Measurements from ENCODE around the gene EEF1A2.

DNA sequence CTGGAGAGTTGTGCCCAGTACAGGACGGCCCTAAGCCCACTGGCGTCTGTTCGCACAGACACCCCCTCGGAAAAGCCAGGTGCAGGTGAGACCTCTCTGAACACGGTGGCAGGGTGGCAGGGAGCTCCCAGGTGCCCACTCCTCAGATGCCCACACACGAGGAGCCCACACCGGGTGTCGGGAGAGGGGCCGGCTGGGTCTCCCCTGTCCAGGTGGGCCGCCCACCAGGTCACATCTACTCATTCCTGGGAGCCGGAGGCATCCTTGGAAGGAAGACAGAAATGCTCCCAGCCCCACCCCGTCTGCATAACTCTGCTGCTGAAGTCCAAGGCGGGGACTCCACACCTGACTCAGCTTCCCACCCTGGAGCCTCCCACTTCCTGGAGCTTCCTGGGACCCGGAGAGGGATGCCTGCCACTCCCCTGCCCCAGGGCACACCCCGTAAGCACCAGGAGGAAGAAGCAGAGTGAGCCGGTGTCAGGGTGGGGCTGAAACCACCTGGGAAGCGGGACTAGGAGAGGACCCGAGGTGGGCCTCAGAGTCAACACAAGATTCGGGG is 46.2 kb upstream of the EEF1A2 start:
- TF ChIP-seq POLR2A (IDR thresholded peaks at IDR 0.05; ENCODE audit: low read length) (no peak), GATA1 (IDR thresholded peaks at IDR 0.05; ENCODE audit: low read depth, low read length) (no peak)

Data from erythroblast (primary cell).